Measurements from ENCODE around the gene DNAH6. TPM values are rescaled to one million over a fixed set of nuclear protein-coding genes. Genes with fewer than 3 reads are reported as not detected.

DNAH6 gene
- total and polyA plus RNA-seq, 10 of the 15 experiments (the other 5 are each of a cell fraction or from before 2014, with no cell fraction given): 0.07 to 1.0 (median 0.29) TPM

DNA sequence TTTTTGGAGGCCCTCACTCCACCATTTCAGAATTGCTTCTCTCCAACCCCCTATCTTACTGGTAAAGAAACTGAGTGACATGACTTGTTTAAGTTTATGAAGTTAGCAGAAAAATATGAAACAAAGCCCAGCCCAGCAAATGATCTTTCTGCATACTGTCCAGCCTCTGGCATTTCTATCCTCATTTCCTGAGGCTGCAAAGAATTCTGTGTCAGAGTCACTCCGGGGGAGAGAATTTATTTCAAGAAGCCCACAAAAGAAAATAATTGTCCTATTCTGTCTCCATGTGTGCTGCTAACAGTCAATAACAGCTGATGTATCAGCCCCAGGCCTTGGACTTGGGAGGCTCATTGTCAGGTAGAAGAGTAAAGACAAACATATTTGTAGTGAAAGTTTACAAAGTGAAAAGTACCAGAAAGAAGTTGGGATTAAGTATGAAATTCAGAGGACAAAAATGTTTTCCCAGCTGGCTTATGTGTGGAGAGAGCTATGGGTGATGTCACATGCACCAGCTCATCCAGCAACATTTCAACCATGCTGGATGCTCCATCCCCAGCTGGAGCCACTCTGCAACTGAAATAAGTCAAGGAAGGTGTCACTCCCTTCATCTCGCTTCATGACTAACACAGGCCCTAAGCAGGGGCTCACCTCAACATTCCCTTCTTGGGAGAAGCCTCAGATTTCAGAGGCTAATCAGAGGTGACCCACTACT lies 322.3 kb downstream of the DNAH6 start (continued):
- TF ChIP-seq CEBPB (IDR thresholded peaks at IDR 0.05; ENCODE audit: borderline replicate concordance in 1 of 2, low read depth in 2 of 2, low read length in 2 of 2) (no peak), YBX1 (IDR thresholded peaks at IDR 0.05) (no peak), CHD4 (IDR thresholded peaks at IDR 0.05) (no peak)
- TF ChIP-seq, protein P1, sequence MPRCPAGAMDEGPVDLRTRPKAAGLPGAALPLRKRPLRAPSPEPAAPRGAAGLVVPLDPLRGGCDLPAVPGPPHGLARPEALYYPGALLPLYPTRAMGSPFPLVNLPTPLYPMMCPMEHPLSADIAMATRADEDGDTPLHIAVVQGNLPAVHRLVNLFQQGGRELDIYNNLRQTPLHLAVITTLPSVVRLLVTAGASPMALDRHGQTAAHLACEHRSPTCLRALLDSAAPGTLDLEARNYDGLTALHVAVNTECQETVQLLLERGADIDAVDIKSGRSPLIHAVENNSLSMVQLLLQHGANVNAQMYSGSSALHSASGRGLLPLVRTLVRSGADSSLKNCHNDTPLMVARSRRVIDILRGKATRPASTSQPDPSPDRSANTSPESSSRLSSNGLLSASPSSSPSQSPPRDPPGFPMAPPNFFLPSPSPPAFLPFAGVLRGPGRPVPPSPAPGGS (IDR thresholded peaks at IDR 0.05; ENCODE audit: borderline replicate concordance, insufficient read depth, low read depth, low read length, poor library complexity, severe bottlenecking): no peak

DNA sequence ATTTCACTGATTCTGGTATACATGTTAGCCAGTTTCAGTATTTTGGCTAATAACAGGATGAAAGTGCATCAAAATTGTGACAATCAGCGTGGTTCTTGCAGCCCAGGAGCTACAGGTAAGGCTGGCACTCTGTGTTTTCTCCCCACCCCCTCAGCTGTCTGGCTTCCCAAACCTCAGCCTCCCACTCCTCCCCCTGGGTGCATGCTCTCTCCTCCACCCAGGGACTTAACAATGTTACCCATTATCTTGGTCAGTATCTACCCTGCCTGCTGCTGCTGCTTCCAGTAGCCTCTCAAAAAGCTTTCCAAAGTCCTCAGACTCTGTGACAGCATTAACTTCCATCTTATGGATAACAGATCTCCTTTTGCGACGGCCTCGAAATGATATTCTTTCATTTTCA lies 323.6 kb downstream of the DNAH6 start:
- DNase-seq (ENCODE audit: low read depth, low spot score) (no peak), ATAC-seq (no peak), FAIRE-seq (no peak)
- CTCF ChIA-PET: interaction anchor here (0.6 kb wide), 1 partner anchor 40 kb away, joined by 3 read pairs; no protein-coding TSS in a partner anchor
- POLR2A ChIA-PET: no interaction called here
- 53% methylated on average over 4 of the region's 4 CpGs for WGBS (ENCODE audit: insufficient coverage, insufficient replicate concordance, low lambda C conversion rate, missing lambda C conversion rate)
- Histone ChIP-seq H4K20me1 (ENCODE audit: control insufficient read depth, insufficient read depth) (no peaks in the 10 kb centered on the region), H3K79me2 (ENCODE audit: control insufficient read depth, insufficient read depth, low read length) (no peaks in the 10 kb centered on the region), H3K4me3 (no peak overlapping the region), H3K27ac (ENCODE audit: control insufficient read depth, insufficient read depth) (no peak overlapping the region), H3K27me3 (replicated peaks in 1 of 2; ENCODE audit: control insufficient read depth in 2 of 2, insufficient read depth in 2 of 2, low read length in 1 of 2) (no peaks in the 10 kb centered on the region), H3K36me3 (ENCODE audit: control insufficient read depth in 2 of 2, insufficient read depth in 2 of 2, low read length in 1 of 2) (no peaks in the 10 kb centered on the region), H3K9ac (ENCODE audit: control insufficient read depth, insufficient read depth, low read length) (no peak overlapping the region), H3K4me2 (ENCODE audit: control insufficient read depth, insufficient read depth) (no peak overlapping the region), H2AFZ (ENCODE audit: control insufficient read depth, low read depth, low read length) (no peak overlapping the region), H3K9me3 (replicated peaks; ENCODE audit: control insufficient read depth, insufficient read depth, low read length) (peaks cover 3% of the 10 kb centered on the region; the same call in 2 of the 3 replicates), H3K4me1 (ENCODE audit: control insufficient read depth, insufficient read depth, low read length) (no peaks in the 10 kb centered on the region)
- intact Hi-C loops (cut with micrococcal nuclease; ENCODE audit: unreplicated experiment): no loop called here
- SMC1A ChIA-PET (ENCODE audit: uncharacterized antibody, unreplicated experiment): no interaction called here
- BruUV-seq (replicated peaks): no TSS peak
- in situ Hi-C loops (cut with MboI): no loop called here
- TF ChIP-seq HDGF (IDR thresholded peaks at IDR 0.05): no peak
- TF ChIP-seq RB1 (IDR thresholded peaks at IDR 0.05; ENCODE audit: borderline replicate concordance): no peak
- RAD21 ChIA-PET (ENCODE audit: unreplicated experiment): no interaction called here

Data from GM12878 (cell line).